NK-92 (cell line): ENCODE measurements around the gene ENTPD7.

ENCODE experiments used
- DNase-seq: peaks from one replicate; lab custom pipeline; 2025; ENCODE audit not compliant: unreplicated experiment; lab: John Stamatoyannopoulos, UW

Gene ENTPD7

GRCh38 chr10:99647601-99648151, 11.6 kb upstream of the ENTPD7 start:
- DNase-seq = no peak

GRCh38 chr10:99648717-99649116, 10.6 kb upstream of the ENTPD7 start:
- no peak for DNase-seq

GRCh38 chr10:99652800-99653390, 6.4 kb upstream of the ENTPD7 start:
- no peak for DNase-seq

- DNase-seq = no peak
These were observed 4.7 kb upstream of the ENTPD7 start for GRCh38 chr10:99654390-99655175.

- DNase-seq = no peak
These were observed 2.9 kb upstream of the ENTPD7 start for GRCh38 chr10:99656199-99657064.

GRCh38 chr10:99658622-99659030, 683 bp upstream of the ENTPD7 start:
- no peak for DNase-seq

GRCh38 chr10:99659868-99660366, 608 bp downstream of the ENTPD7 start:
- DNase-seq = no peak

GRCh38 chr10:99660662-99661376, 1.5 kb downstream of the ENTPD7 start:
- no peak for DNase-seq

- DNase-seq = no peak
These were observed 2.1 kb downstream of the ENTPD7 start for GRCh38 chr10:99661377-99661763.

GRCh38 chr10:99665304-99665703, 6.0 kb downstream of the ENTPD7 start:
- DNase-seq = no peak

- no peak for DNase-seq
These were observed 7.9 kb downstream of the ENTPD7 start for GRCh38 chr10:99667108-99667751.

- no peak for DNase-seq
These were observed 12.1 kb downstream of the ENTPD7 start for GRCh38 chr10:99671386-99671785.

GRCh38 chr10:99672884-99673283, 13.6 kb downstream of the ENTPD7 start:
- no peak for DNase-seq

GRCh38 chr10:99673492-99673891, 14.2 kb downstream of the ENTPD7 start:
- DNase-seq = no peak

GRCh38 chr10:99674762-99675161, 15.5 kb downstream of the ENTPD7 start:
- no peak for DNase-seq

- DNase-seq = no peak
These were observed 17.1 kb downstream of the ENTPD7 start for GRCh38 chr10:99676426-99676825.

- DNase-seq = no peak
These were observed 17.6 kb downstream of the ENTPD7 start for GRCh38 chr10:99676895-99677294.

GRCh38 chr10:99678921-99679320, 19.6 kb downstream of the ENTPD7 start:
- no peak for DNase-seq

GRCh38 chr10:99681553-99681952, 22.2 kb downstream of the ENTPD7 start:
- DNase-seq = no peak

- DNase-seq = no peak
These were observed 22.7 kb downstream of the ENTPD7 start for GRCh38 chr10:99682032-99682431.
